ENCODE measurements around the gene NRF1. TPM values are rescaled to one million over a fixed set of nuclear protein-coding genes. Genes with fewer than 3 reads are reported as not detected.

NRF1 gene
- total and polyA plus RNA-seq, 4 experiments from 2014 or later: 22.8 to 40.0 (median 30.8) TPM

- H3K36me3 ChIP-seq (ENCODE audit: insufficient read depth, low read length): no peaks in the 10 kb centered on the region
- H3K27me3 Mint-ChIP-seq: peaks cover 35 to 37% of the 10 kb centered on the region in 2 donors
- no peaks in the 10 kb centered on the region for H3K9me3 ChIP-seq (ENCODE audit: control insufficient read depth in 1 of 2, low read length in 2 of 2)
- H3K4me3 Mint-ChIP-seq: peak overlapping the region in 1 of 8 donors; percentile 12
- H3K27ac ChIP-seq (ENCODE audit: low read depth, low read length): no peak overlapping the region
- no peaks in the 10 kb centered on the region for H3K36me3 Mint-ChIP-seq
- peaks cover 42% of the 10 kb centered on the region for H3K27me3 ChIP-seq (ENCODE audit: insufficient read depth, low read length)
- H3K4me3 ChIP-seq (ENCODE audit: low read length in 2 of 2): peak overlapping the region in 1 of 2 donors; percentile 51
- H3K27ac Mint-ChIP-seq: no peak overlapping the region
- H3K9me3 Mint-ChIP-seq: peaks cover 0 to 4% (median 0%) of the 10 kb centered on the region in 8 donors
- DNase-seq: peak in 1 of 5 donors; percentile 32
- CTCF ChIA-PET (ENCODE audit: partially characterized antibody): no interaction called here
- peaks cover 18 to 29% (median 26%) of the 10 kb centered on the region in 4 donors for H3K4me1 Mint-ChIP-seq
- H3K4me1 ChIP-seq (ENCODE audit: insufficient read depth, low read length): peaks cover 48% of the 10 kb centered on the region
- intact Hi-C loops (cut with micrococcal nuclease): no loop called here
- POLR2A ChIA-PET (ENCODE audit: partially characterized antibody): no interaction called here
These were observed 168.2 kb downstream of the NRF1 start for GRCh38 chr7:129779602-129780256.

GRCh38 chr7:129780257-129780973 lies 168.9 kb downstream of the NRF1 start:
- peaks cover 55% of the 10 kb centered on the region for H3K4me1 ChIP-seq (ENCODE audit: insufficient read depth, low read length)
- no peak overlapping the region for H3K27ac ChIP-seq (ENCODE audit: low read depth, low read length)
- peaks cover 39 to 41% of the 10 kb centered on the region in 2 donors for H3K27me3 Mint-ChIP-seq
- ChIA-PET POLR2A (ENCODE audit: partially characterized antibody) (no interaction called here), CTCF (ENCODE audit: partially characterized antibody) (no interaction called here)
- intact Hi-C loops (cut with micrococcal nuclease): no loop called here
- no peaks in the 10 kb centered on the region for H3K36me3 ChIP-seq (ENCODE audit: insufficient read depth, low read length)
- H3K4me1 Mint-ChIP-seq: peaks cover 21 to 36% (median 32%) of the 10 kb centered on the region in 4 donors
- no peak overlapping the region for H3K27ac Mint-ChIP-seq
- peak overlapping the region in 1 of 2 donors; percentile 51 for H3K4me3 ChIP-seq (ENCODE audit: low read length in 2 of 2)
- H3K27me3 ChIP-seq (ENCODE audit: insufficient read depth, low read length): peaks cover 49% of the 10 kb centered on the region
- peaks cover 0 to 4% (median 0%) of the 10 kb centered on the region in 8 donors for H3K9me3 Mint-ChIP-seq
- H3K9me3 ChIP-seq (ENCODE audit: control insufficient read depth in 1 of 2, low read length in 2 of 2): no peaks in the 10 kb centered on the region
- H3K4me3 Mint-ChIP-seq: peak overlapping the region; percentile 44 to 87 (median 68)
- peak in 4 of 5 donors; percentile 49 to 84 (median 51) for DNase-seq
- H3K36me3 Mint-ChIP-seq: no peaks in the 10 kb centered on the region

GRCh38 chr7:129780974-129781927 lies 169.7 kb downstream of the NRF1 start:
- POLR2A ChIA-PET (ENCODE audit: partially characterized antibody): no interaction called here
- H3K27me3 Mint-ChIP-seq: peaks cover 45 to 47% of the 10 kb centered on the region in 2 donors
- H3K9me3 ChIP-seq (ENCODE audit: control insufficient read depth in 1 of 2, low read length in 2 of 2): no peaks in the 10 kb centered on the region

GRCh38 chr7:129781928-129782817 lies 170.7 kb downstream of the NRF1 start:
- peak overlapping the region in 7 of 8 donors; percentile 50 to 87 (median 75) for H3K4me3 Mint-ChIP-seq
- peak overlapping the region in 2 of 7 donors; percentile 59 to 78 for H3K27ac Mint-ChIP-seq

More at GRCh38 chr7:129780974-129781927, 169.7 kb downstream of the NRF1 start:
- Histone ChIP-seq H3K27ac (ENCODE audit: low read depth, low read length) (no peak overlapping the region), H3K4me1 (ENCODE audit: insufficient read depth, low read length) (peaks cover 63% of the 10 kb centered on the region), H3K36me3 (ENCODE audit: insufficient read depth, low read length) (no peaks in the 10 kb centered on the region), H3K27me3 (ENCODE audit: insufficient read depth, low read length) (peaks cover 56% of the 10 kb centered on the region), H3K4me3 (ENCODE audit: low read length in 2 of 2) (peak overlapping the region; percentile 29 to 51)
- intact Hi-C loops (cut with micrococcal nuclease): no loop called here
- peak in 2 of 5 donors; percentile 29 to 50 for DNase-seq
- CTCF ChIA-PET (ENCODE audit: partially characterized antibody): no interaction called here
- H3K4me1 Mint-ChIP-seq: peaks cover 25 to 43% (median 38%) of the 10 kb centered on the region in 4 donors
- peaks cover 0 to 4% (median 0%) of the 10 kb centered on the region in 8 donors for H3K9me3 Mint-ChIP-seq
- no peaks in the 10 kb centered on the region for H3K36me3 Mint-ChIP-seq
- H3K4me3 Mint-ChIP-seq: peak overlapping the region; percentile 75 to 87 (median 84)
- H3K27ac Mint-ChIP-seq: peak overlapping the region in 1 of 7 donors; percentile 62

GRCh38 chr7:129782818-129783583 lies 171.5 kb downstream of the NRF1 start:
- Histone ChIP-seq H3K36me3 (ENCODE audit: insufficient read depth, low read length) (no peaks in the 10 kb centered on the region), H3K27me3 (ENCODE audit: insufficient read depth, low read length) (peaks cover 63% of the 10 kb centered on the region), H3K9me3 (ENCODE audit: control insufficient read depth in 1 of 2, low read length in 2 of 2) (no peaks in the 10 kb centered on the region), H3K27ac (ENCODE audit: low read depth, low read length) (no peak overlapping the region), H3K4me3 (ENCODE audit: low read length in 2 of 2) (no peak overlapping the region), H3K4me1 (ENCODE audit: insufficient read depth, low read length) (peaks cover 63% of the 10 kb centered on the region)
- ChIA-PET CTCF (ENCODE audit: partially characterized antibody) (no interaction called here), POLR2A (ENCODE audit: partially characterized antibody) (no interaction called here)
- peak overlapping the region in 2 of 7 donors; percentile 7 to 78 for H3K27ac Mint-ChIP-seq
- H3K27me3 Mint-ChIP-seq: peaks cover 45 to 56% of the 10 kb centered on the region in 2 donors
- peak in 1 of 5 donors; percentile 17 for DNase-seq
- peaks cover 0 to 4% (median 0%) of the 10 kb centered on the region in 8 donors for H3K9me3 Mint-ChIP-seq
- peaks cover 26 to 43% (median 38%) of the 10 kb centered on the region in 4 donors for H3K4me1 Mint-ChIP-seq
- intact Hi-C loops (cut with micrococcal nuclease): no loop called here
- no peaks in the 10 kb centered on the region for H3K36me3 Mint-ChIP-seq
- H3K4me3 Mint-ChIP-seq: peak overlapping the region; percentile 28 to 87 (median 74)

More at GRCh38 chr7:129781928-129782817, 170.7 kb downstream of the NRF1 start:
- ChIA-PET CTCF (ENCODE audit: partially characterized antibody) (no interaction called here), POLR2A (ENCODE audit: partially characterized antibody) (no interaction called here)
- DNase-seq: peak in 1 of 5 donors; percentile 9
- intact Hi-C loops (cut with micrococcal nuclease): no loop called here
- peaks cover 26 to 43% (median 40%) of the 10 kb centered on the region in 4 donors for H3K4me1 Mint-ChIP-seq
- peaks cover 45 to 53% of the 10 kb centered on the region in 2 donors for H3K27me3 Mint-ChIP-seq
- Histone ChIP-seq H3K4me1 (ENCODE audit: insufficient read depth, low read length) (peaks cover 63% of the 10 kb centered on the region), H3K36me3 (ENCODE audit: insufficient read depth, low read length) (no peaks in the 10 kb centered on the region), H3K27ac (ENCODE audit: low read depth, low read length) (no peak overlapping the region), H3K27me3 (ENCODE audit: insufficient read depth, low read length) (peaks cover 61% of the 10 kb centered on the region), H3K9me3 (ENCODE audit: control insufficient read depth in 1 of 2, low read length in 2 of 2) (no peaks in the 10 kb centered on the region), H3K4me3 (ENCODE audit: low read length in 2 of 2) (peak overlapping the region in 1 of 2 donors; percentile 51)
- H3K9me3 Mint-ChIP-seq: peaks cover 0 to 4% (median 0%) of the 10 kb centered on the region in 8 donors
- no peaks in the 10 kb centered on the region for H3K36me3 Mint-ChIP-seq

GRCh38 chr7:129783584-129783919 lies 172.0 kb downstream of the NRF1 start:
- H3K27ac ChIP-seq (ENCODE audit: low read depth, low read length): no peak overlapping the region
- peaks cover 60% of the 10 kb centered on the region for H3K4me1 ChIP-seq (ENCODE audit: insufficient read depth, low read length)
- CTCF ChIA-PET (ENCODE audit: partially characterized antibody): interaction anchor here (0.7 kb wide), 1 partner anchor 40 kb away, joined by 3 read pairs; no protein-coding TSS in a partner anchor
- Mint-ChIP-seq H3K9me3 (peaks cover 0 to 4% (median 0%) of the 10 kb centered on the region in 8 donors), H3K27me3 (peaks cover 41 to 52% of the 10 kb centered on the region in 2 donors), H3K4me3 (peak overlapping the region in 7 of 8 donors; percentile 50 to 77 (median 71)), H3K4me1 (peaks cover 26 to 43% (median 38%) of the 10 kb centered on the region in 4 donors), H3K36me3 (no peaks in the 10 kb centered on the region), H3K27ac (peak overlapping the region in 1 of 7 donors; percentile 23)
- DNase-seq: no peak
- intact Hi-C loops (cut with micrococcal nuclease): no loop called here
- no peaks in the 10 kb centered on the region for H3K36me3 ChIP-seq (ENCODE audit: insufficient read depth, low read length)
- H3K9me3 ChIP-seq (ENCODE audit: control insufficient read depth in 1 of 2, low read length in 2 of 2): no peaks in the 10 kb centered on the region
- POLR2A ChIA-PET (ENCODE audit: partially characterized antibody): no interaction called here
- H3K4me3 ChIP-seq (ENCODE audit: low read length in 2 of 2): no peak overlapping the region
- peaks cover 58% of the 10 kb centered on the region for H3K27me3 ChIP-seq (ENCODE audit: insufficient read depth, low read length)
